H1 (cell line): ENCODE data around the gene NEDD4L. TPM values are rescaled to one million over a fixed set of nuclear protein-coding genes. Genes with fewer than 3 reads are reported as not detected.

Experiments used
- ASH2L ChIP-seq: fragments of 200-600, 300-600 bp; sonication (generic); IDR thresholded peaks from one replicate; pipeline ENCODE4 v1.7.1; 2017; ENCODE audit warnings: low read length
- CHD7 ChIP-seq: fragments of 300-600 bp; sonication (generic); IDR thresholded peaks from 2 replicates; pipeline ENCODE4 v1.7.1; 2012; ENCODE audit warnings: low read length, moderate library complexity, mild to moderate bottlenecking, inconsistent platforms; ENCODE audit not compliant: insufficient replicate concordance
- GTF2F1 ChIP-seq: IDR thresholded peaks from 2 replicates; pipeline ENCODE4 v1.6.1; 2012; ENCODE audit warnings: low read depth, low read length, improper control_type of control experiment, borderline replicate concordance
- HDAC6 ChIP-seq: IDR thresholded peaks from one replicate; pipeline ENCODE4 v1.7.1; 2012; ENCODE audit warnings: low read depth, mild to moderate bottlenecking, inconsistent platforms, low read length, moderate library complexity
- KDM4A ChIP-seq: IDR thresholded peaks from one replicate; pipeline ENCODE4 v1.7.1; 2012; ENCODE audit warnings: low read depth, mild to moderate bottlenecking, moderate library complexity, low read length, inconsistent platforms; ENCODE audit not compliant: severe bottlenecking
- POLR2A ChIP-seq, 2 experiments: IDR thresholded peaks; 1 replicate in 1 of 2; 2 replicates in 1 of 2; pipeline ENCODE4 v1.6.1; 2011; ENCODE audit warnings: low read depth in 2 of 2, low read length in 2 of 2, mild to moderate bottlenecking in 2 of 2; ENCODE audit errors: control extremely low read depth in 1 of 2
- RBBP5 ChIP-seq: IDR thresholded peaks from 2 replicates; pipeline ENCODE4 v1.7.1; 2012; ENCODE audit warnings: low read depth, mild to moderate bottlenecking, inconsistent platforms, low read length, moderate library complexity, borderline replicate concordance
- RNF2 ChIP-seq: fragments of 200-900, 300-1000 bp; sonication (generic); IDR thresholded peaks from 2 replicates; pipeline ENCODE4 v1.7.1; 2016; ENCODE audit warnings: borderline replicate concordance, low read depth, mild to moderate bottlenecking, antibody characterized with exemption, low read length; ENCODE audit not compliant: poor library complexity, severe bottlenecking; ENCODE audit errors: missing control alignments
- SIN3A ChIP-seq, 2 experiments: IDR thresholded peaks in 1 of 2; conservative IDR thresholded peaks in 1 of 2; 2 replicates each; pipeline ENCODE4 v1.6.1; 2011 to 2012; ENCODE audit warnings: low read length in 2 of 2, improper control_type of control experiment in 1 of 2, low read depth in 1 of 2, mild to moderate bottlenecking in 1 of 2
- SIRT6 ChIP-seq: IDR thresholded peaks from one replicate; pipeline ENCODE4 v1.7.1; 2012; ENCODE audit warnings: low read length, inconsistent platforms
- TEAD4 ChIP-seq: IDR thresholded peaks from 2 replicates; pipeline ENCODE4 v1.6.1; 2012; ENCODE audit warnings: low read depth, low read length, inconsistent platforms, mixed read lengths
- ZNF274 ChIP-seq: IDR thresholded peaks from 2 replicates; pipeline ENCODE4 v1.7.0; 2012; ENCODE audit warnings: low read length, borderline replicate concordance; ENCODE audit errors: extremely low read depth
- polyA plus RNA-seq, 7 experiments: library from polyadenylated mRNA; depleted of rRNA in 3 of 7; stranded (reverse) in 5 of 7; unstranded in 2 of 7; fragments of >200 nt in 5 of 7; fragments of 200-250 nt in 2 of 7; gene quantifications; 1 replicate in 5 of 7; 2 replicates in 1 of 7; 4 replicates in 1 of 7; pipeline versions ENCODE4 v1.2.1 to v1.2.3, GENCODE V29; 2011 to 2013; ENCODE audit warnings: missing spikeins in 2 of 7, mixed read lengths in 2 of 7
- total RNA-seq: library from RNA; stranded (reverse); fragmentation: NEBNext Ultra II Directional; extraction: Animal tissue kit (Norgen Biotek cat#: 25700); gene quantifications from 2 replicates; pipeline ENCODE4 v1.2.1, GENCODE V29; 2021

NEDD4L gene
- total and polyA plus RNA-seq, 2 of the 8 experiments (the other 6 are each of a cell fraction or from before 2014, with no cell fraction given) = 37.3 to 69.8 TPM

- TF ChIP-seq CHD7 = no peak
- no peak for TF ChIP-seq ASH2L
- TF ChIP-seq TEAD4 = no peak
- no peak for TF ChIP-seq HDAC6
- TF ChIP-seq POLR2A (IDR thresholded peaks at IDR 0.05; ENCODE audit: control extremely low read depth in 1 of 2, low read depth in 2 of 2, low read length in 2 of 2) = no peak
- TF ChIP-seq KDM4A = no peak
- no peak for TF ChIP-seq SIN3A (conservative IDR thresholded peaks at IDR 0.05 in 1 of 2, IDR thresholded peaks at IDR 0.05 in 1 of 2; ENCODE audit: low read depth in 1 of 2, low read length in 2 of 2)
- no peak for TF ChIP-seq RNF2
- no peak for TF ChIP-seq RBBP5
- TF ChIP-seq ZNF274 = no peak
- TF ChIP-seq GTF2F1 = no peak
- no peak for TF ChIP-seq SIRT6
Measured at GRCh38 chr18:58264840-58265239, 220.8 kb downstream of the NEDD4L start (continued).
